ENCODE data around the gene KCNE2.
"Not testable (repeated sequence)": the region's sequence is repeated elsewhere in the genome, so short reads cannot be mapped to it uniquely, and the experiment has no call there.

Gene KCNE2

DNA sequence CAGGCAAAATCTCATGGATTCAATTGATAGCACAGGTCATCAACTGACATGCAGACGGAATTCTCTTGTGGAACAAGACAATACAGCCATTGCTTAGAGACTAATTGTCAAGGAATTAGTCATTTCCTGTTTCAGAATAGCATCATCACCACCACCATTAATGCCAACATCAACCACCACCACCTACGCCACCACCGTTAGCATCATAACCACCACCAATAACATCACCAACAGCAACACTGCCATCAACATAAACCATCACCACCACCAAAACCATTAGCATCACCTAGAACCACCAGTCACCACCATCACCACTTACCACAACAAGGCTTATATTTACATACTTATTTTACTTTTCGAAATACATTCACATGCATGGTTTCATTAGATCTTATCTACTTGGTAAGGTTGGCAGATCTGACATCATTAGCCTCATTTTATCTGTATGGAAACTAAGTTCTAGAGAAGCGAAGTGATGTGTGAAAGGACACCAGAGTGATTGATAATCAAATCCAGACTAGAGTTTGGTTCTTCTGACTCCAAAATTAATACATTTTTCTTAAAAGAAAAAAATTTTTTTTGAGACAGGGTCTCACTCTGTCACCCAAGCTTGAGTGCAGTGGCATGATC, 53.8 kb downstream of the KCNE2 start:
- H3K27ac Mint-ChIP-seq; H3K9me3 Mint-ChIP-seq; H3K4me1 Mint-ChIP-seq; H3K27me3 Mint-ChIP-seq (ENCODE audit: low read depth); H3K4me3 Mint-ChIP-seq; H3K36me3 Mint-ChIP-seq (ENCODE audit: low read depth): not testable (repeated sequence)

Data from nephron (organoid).